GM19324 (cell line): ENCODE data around the gene SERPINA10.

Source experiments
- ATAC-seq: cut with Tn5 transposase; IDR thresholded peaks from one replicate; pipeline ENCODE4 v1.9.1; 2021; ENCODE audit warnings: mild to moderate bottlenecking, moderate library complexity; ENCODE audit not compliant: unreplicated experiment, low FRiP score

Gene SERPINA10

GRCh38 chr14:94292872-94293577 lies at the start of gene SERPINA10:
Gene SERPINA10 (minus strand): TSS chr14:94293268. CDS start chr14:94290593, 2,675 bp downstream.
- ATAC-seq: no peak

GRCh38 chr14:94342334-94342934 lies 49.4 kb upstream of the SERPINA10 start:
- no peak for ATAC-seq

GRCh38 chr14:94341656-94342333 lies 48.7 kb upstream of the SERPINA10 start:
- no peak for ATAC-seq

GRCh38 chr14:94340533-94340932 lies 47.5 kb upstream of the SERPINA10 start:
- no peak for ATAC-seq

GRCh38 chr14:94338023-94338422 lies 45.0 kb upstream of the SERPINA10 start:
- ATAC-seq: no peak

GRCh38 chr14:94337274-94337673 lies 44.2 kb upstream of the SERPINA10 start:
- no peak for ATAC-seq

GRCh38 chr14:94334872-94335271 lies 41.8 kb upstream of the SERPINA10 start:
- no peak for ATAC-seq

- ATAC-seq: no peak
Observed at GRCh38 chr14:94332587-94332986, 39.5 kb upstream of the SERPINA10 start.

GRCh38 chr14:94332063-94332583 lies 39.1 kb upstream of the SERPINA10 start:
- no peak for ATAC-seq

- no peak for ATAC-seq
Observed at GRCh38 chr14:94331462-94331861, 38.4 kb upstream of the SERPINA10 start.

- ATAC-seq: no peak
Observed at GRCh38 chr14:94330857-94331256, 37.8 kb upstream of the SERPINA10 start.

GRCh38 chr14:94330432-94330831 lies 37.4 kb upstream of the SERPINA10 start:
- ATAC-seq: no peak

GRCh38 chr14:94329857-94330256 lies 36.8 kb upstream of the SERPINA10 start:
- no peak for ATAC-seq

GRCh38 chr14:94328196-94328595 lies 35.1 kb upstream of the SERPINA10 start:
- ATAC-seq: no peak

- no peak for ATAC-seq
Observed at GRCh38 chr14:94322648-94323570, 29.8 kb upstream of the SERPINA10 start, which contains the start of gene SERPINA6. Gene SERPINA6 (minus strand): TSS chr14:94323336. CDS start chr14:94314648, 8,688 bp downstream.

GRCh38 chr14:94321421-94322271 lies 28.6 kb upstream of the SERPINA10 start:
- ATAC-seq: no peak

- no peak for ATAC-seq
Observed at GRCh38 chr14:94320243-94320642, 27.2 kb upstream of the SERPINA10 start.

- no peak for ATAC-seq
Observed at GRCh38 chr14:94317259-94317658, 24.2 kb upstream of the SERPINA10 start.

GRCh38 chr14:94316692-94317091 lies 23.6 kb upstream of the SERPINA10 start:
- no peak for ATAC-seq
